Right lobe of liver (tissue), 4 donors: ENCODE results near the gene ABCC9.

Experiments used
- POLR2A ChIP-seq: fragments of 450-650 bp; IDR thresholded peaks from one replicate; pipeline ENCODE4 v1.6.1; 2017; ENCODE audit warnings: antibody characterized with exemption, mild to moderate bottlenecking
- TF ChIP-seq, protein P1 (sequence below), 4 donors: fragments of 200-600 bp in 3 of 4; fragments of 450-650 bp in 1 of 4; IDR thresholded peaks; one replicate each; pipeline versions ENCODE4 v1.5.1 to v1.8.0; 2016 to 2022; ENCODE audit warnings: antibody characterized with exemption in 4 of 4, mild to moderate bottlenecking in 2 of 4
- donor health status: DM: no; HTN: no; CAD: no.
- donor health status: DM: no; HTN: no; CAD: no.
- donor health status: DM: no; HTN: yes; CAD: no.

DNA sequence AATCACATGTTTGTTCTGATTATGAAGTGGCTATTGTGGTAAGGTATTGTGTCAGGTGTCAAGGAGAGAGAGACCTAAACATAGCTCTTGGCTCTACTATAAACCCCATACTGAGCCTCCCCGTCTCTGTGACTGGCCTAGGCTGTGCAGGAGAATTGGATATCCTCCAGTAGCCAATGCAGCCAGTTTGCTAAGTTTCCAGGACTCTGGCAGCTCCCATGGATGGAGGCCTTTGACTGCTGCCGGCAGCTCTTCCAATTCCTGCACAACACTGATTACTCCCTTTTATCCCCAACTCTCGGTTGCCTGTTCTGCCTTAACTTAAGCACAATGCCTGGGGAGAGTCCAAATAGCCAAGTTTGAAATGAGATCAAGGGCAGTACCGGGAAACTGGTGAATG, 59.3 kb downstream of the ABCC9 start:
- no peak for TF ChIP-seq POLR2A
- TF ChIP-seq, protein P1, sequence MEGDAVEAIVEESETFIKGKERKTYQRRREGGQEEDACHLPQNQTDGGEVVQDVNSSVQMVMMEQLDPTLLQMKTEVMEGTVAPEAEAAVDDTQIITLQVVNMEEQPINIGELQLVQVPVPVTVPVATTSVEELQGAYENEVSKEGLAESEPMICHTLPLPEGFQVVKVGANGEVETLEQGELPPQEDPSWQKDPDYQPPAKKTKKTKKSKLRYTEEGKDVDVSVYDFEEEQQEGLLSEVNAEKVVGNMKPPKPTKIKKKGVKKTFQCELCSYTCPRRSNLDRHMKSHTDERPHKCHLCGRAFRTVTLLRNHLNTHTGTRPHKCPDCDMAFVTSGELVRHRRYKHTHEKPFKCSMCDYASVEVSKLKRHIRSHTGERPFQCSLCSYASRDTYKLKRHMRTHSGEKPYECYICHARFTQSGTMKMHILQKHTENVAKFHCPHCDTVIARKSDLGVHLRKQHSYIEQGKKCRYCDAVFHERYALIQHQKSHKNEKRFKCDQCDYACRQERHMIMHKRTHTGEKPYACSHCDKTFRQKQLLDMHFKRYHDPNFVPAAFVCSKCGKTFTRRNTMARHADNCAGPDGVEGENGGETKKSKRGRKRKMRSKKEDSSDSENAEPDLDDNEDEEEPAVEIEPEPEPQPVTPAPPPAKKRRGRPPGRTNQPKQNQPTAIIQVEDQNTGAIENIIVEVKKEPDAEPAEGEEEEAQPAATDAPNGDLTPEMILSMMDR (IDR thresholded peaks at IDR 0.05), result no peak
